Thymus (tissue), 11 donors: ENCODE results near the gene PRM3. TPM values are rescaled to one million over a fixed set of nuclear protein-coding genes. Genes with fewer than 3 reads are reported as not detected.

Source experiments
- DNase-seq, 9 donors: peaks; one replicate each; pipeline ENCODE4 v3.0.0-alpha.2; 2013; ENCODE audit warnings: low spot score in 9 of 9, low read depth in 6 of 9, missing footprints in 1 of 9
- H3K27ac ChIP-seq, 2 donors: one replicate each; pipeline ENCODE4 v1.5.1; 2013; ENCODE audit warnings: control low read depth in 1 of 2, low read depth in 1 of 2, low read length in 1 of 2, mild to moderate bottlenecking in 1 of 2, moderate library complexity in 1 of 2
- H3K27me3 ChIP-seq, 2 donors: one replicate each; pipeline ENCODE4 v1.5.1; 2013; ENCODE audit warnings: low read length in 1 of 2; ENCODE audit not compliant: control insufficient read depth in 2 of 2, insufficient read depth in 1 of 2
- H3K36me3 ChIP-seq, 2 donors: one replicate each; pipeline ENCODE4 v1.5.1; 2013; ENCODE audit warnings: low read length in 1 of 2, mild to moderate bottlenecking in 1 of 2, moderate library complexity in 1 of 2; ENCODE audit not compliant: control insufficient read depth in 2 of 2, insufficient read depth in 2 of 2
- H3K4me1 ChIP-seq, 2 donors: one replicate each; pipeline ENCODE4 v1.5.1; 2013; ENCODE audit warnings: low read length in 2 of 2; ENCODE audit not compliant: control insufficient read depth in 2 of 2, insufficient read depth in 2 of 2
- H3K4me3 ChIP-seq, 2 donors: one replicate each; pipeline ENCODE4 v1.5.1; 2013; ENCODE audit warnings: low read length in 2 of 2, control low read depth in 1 of 2, mild to moderate bottlenecking in 1 of 2
- H3K9me3 ChIP-seq, 2 donors: one replicate each; pipeline ENCODE4 v1.5.1; 2013; ENCODE audit warnings: low read length in 1 of 2, mild to moderate bottlenecking in 1 of 2; ENCODE audit not compliant: control insufficient read depth in 2 of 2, insufficient read depth in 1 of 2
- WGBS: extraction: QIAGEN DNeasy Blood & Tissue Kit; methylation state at CpG from one replicate; pipeline ENCODE4 v1.1.7; 2013; 5-methylcytosine and 5-hydroxymethylcytosine counted together
- polyA plus RNA-seq: library from polyadenylated mRNA; stranded (reverse); fragments of 200-250 nt; gene quantifications from one replicate; pipeline ENCODE4 v1.2.3, GENCODE V29; 2013
- total RNA-seq: library from RNA; stranded (reverse); fragments of 120-200 nt; gene quantifications from one replicate; pipeline ENCODE4 v1.2.4, GENCODE V29; 2013
- donor health status: healthy.

The PRM3 gene
- total and polyA plus RNA-seq, 2 donors, result not detected

DNA sequence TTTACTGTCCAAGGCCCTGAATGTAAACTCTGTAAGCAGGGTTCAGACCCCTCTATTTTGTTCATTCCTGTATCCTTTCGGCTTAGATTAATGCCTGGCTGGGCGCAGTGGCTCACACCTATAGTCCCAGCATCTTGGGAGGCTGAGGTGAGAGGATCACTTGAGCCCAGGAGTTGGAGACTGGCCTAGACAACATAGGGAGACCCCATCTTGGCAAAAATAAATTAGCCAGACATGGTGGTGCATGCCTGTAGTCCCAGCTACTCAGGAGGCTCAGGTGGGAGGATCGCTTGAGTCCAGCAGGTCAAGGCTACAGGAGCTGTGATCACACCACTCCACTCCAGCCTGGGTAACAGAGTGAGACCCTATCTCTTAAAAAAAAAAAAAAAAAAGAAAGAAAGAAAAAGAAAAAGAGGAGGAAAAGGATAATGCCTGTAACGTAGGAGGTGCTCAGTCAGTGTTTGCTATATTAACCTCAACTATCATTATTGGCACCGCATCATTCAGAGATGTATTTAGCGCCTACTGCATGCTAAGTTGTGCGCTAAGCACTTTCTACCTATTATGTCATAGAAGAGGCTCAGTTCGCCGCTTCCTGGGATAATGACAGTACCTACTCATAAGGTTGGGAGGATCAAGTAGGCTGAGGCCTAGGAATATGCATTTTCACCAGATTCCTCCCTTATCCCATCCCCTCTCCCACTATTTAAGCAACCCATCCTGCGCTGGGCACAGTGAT is 22.5 kb downstream of the PRM3 start:
- peaks cover 9 to 38% of the 10 kb centered on the region in 2 donors for H3K4me1 ChIP-seq
- DNase-seq, result no peak
- 98% methylated on average over 10 of the region's 10 CpGs for WGBS
- H3K27ac ChIP-seq, result peak overlapping the region in 1 of 2 donors; percentile 40
- H3K9me3 ChIP-seq, result peaks cover 0 to 1% of the 10 kb centered on the region in 2 donors
- no peaks in the 10 kb centered on the region for H3K27me3 ChIP-seq
- H3K36me3 ChIP-seq, result peaks cover 44 to 56% of the 10 kb centered on the region in 2 donors
- peak overlapping the region in 1 of 2 donors; percentile 16 for H3K4me3 ChIP-seq

DNA sequence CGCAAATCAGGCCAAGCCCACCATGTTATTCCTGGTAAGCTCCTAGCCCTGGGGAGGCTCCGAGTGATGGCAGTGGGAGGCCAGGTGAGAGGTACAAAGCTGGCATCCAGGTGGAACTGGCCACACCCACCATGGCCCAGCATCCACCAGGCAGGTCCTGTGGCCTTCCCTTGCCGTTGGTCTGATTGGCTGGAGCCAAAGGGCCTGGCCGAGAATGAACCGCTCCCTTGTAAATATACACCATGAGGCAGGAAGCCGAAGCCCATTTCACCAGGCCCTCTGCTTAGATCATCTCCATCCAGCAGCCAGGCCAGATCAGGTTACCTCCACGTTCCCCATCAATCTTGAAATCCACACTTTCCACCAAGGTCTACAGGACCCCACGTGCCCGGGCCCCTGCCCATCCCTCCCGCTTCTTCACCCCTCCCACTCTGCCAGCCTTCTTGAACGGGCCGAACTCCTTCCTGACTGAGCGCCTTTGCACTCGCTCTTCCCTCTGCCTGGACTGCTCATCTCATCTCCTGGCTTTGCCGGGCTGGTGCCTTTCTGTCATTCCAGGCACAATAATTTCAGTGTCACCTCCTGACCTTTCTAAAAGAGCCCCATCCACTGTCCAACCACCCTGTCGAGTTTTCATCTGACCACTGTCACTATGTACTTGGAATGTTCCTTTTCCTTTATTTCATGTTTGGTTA is 23.2 kb downstream of the PRM3 start:
- peak overlapping the region in 1 of 2 donors; percentile 47 for H3K27ac ChIP-seq
- WGBS, result 95% methylated on average over 16 of the region's 16 CpGs
- no peaks in the 10 kb centered on the region for H3K27me3 ChIP-seq
- no peak overlapping the region for H3K4me3 ChIP-seq
- no peak for DNase-seq
- H3K9me3 ChIP-seq, result peaks cover 0 to 1% of the 10 kb centered on the region in 2 donors
- H3K4me1 ChIP-seq, result peaks cover 11 to 39% of the 10 kb centered on the region in 2 donors
- H3K36me3 ChIP-seq, result peaks cover 44 to 54% of the 10 kb centered on the region in 2 donors

DNA sequence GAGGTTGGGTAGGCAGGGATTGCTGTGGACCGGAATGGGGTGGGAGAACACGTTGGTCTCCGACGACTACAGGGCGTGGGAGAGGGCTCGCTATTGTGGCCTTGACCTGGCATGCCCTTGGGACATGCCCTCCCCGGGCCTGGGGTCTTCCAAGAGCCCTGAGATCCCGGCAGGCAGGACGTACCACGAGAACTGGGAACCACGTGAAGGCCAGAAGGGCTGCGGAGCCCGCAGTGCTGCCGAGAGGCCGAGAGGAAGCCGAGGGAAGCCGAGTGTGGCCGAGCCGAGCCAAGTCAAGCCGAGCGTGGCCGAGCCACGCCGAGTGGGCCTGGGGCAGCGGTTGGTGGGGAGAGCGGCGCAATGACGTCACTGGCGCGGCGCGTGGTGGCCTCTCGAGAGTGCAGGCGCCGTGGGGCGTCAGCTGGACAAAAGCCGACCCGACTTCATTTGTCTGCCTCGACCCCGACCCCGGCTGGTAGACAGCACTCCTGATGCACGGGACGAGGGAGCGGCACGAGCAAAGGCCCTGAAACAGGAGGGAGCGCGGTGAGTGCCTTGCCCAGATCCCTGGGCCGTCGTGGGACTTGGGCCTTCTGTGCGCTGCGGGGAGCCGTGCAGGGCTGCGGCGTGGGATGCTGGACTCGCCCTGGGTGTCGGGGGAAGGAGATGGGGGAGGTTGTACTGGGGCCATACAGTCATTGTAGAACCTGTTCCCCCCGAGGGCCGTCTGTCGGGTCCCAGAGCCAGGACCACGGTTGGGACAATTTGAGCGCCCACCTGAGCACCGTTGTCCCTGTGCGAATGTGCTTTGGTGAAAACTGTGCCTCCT is 24.0 kb downstream of the PRM3 start:
- WGBS, result 96% methylated on average over 63 of the region's 63 CpGs
- peak overlapping the region; percentile 47 for H3K27ac ChIP-seq
- no peak overlapping the region for H3K4me3 ChIP-seq
- H3K27me3 ChIP-seq, result no peaks in the 10 kb centered on the region
- peaks cover 41 to 46% of the 10 kb centered on the region in 2 donors for H3K36me3 ChIP-seq
- H3K9me3 ChIP-seq, result peaks cover 0 to 1% of the 10 kb centered on the region in 2 donors
- DNase-seq, result no peak
- H3K4me1 ChIP-seq, result peaks cover 11 to 38% of the 10 kb centered on the region in 2 donors

DNA sequence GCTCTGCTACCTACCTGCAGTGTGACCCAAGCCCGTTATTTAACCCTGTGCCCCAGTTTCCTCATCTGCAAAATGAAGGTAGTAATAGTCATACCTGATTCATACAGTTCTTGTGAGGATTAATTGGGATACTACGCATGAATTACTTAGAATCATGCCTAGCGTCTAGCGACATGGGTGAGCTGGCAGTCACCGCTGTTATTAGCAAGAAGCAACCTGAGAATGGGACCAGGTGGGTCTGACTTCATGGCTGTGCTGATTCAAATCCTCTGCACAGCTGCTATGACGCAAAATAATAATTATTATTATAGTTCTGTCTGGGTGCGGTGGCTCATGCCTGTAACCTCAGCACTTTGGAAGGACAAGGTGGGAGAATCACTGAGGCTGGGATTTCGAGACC is 25.3 kb downstream of the PRM3 start:
- no peak overlapping the region for H3K4me3 ChIP-seq
- no peak for DNase-seq
- no peak overlapping the region for H3K27ac ChIP-seq
- peaks cover 28 to 33% of the 10 kb centered on the region in 2 donors for H3K36me3 ChIP-seq
- peaks cover 8 to 24% of the 10 kb centered on the region in 2 donors for H3K4me1 ChIP-seq
- 96% methylated on average over 8 of the region's 8 CpGs for WGBS
- H3K27me3 ChIP-seq, result no peaks in the 10 kb centered on the region
- peaks cover 0 to 1% of the 10 kb centered on the region in 2 donors for H3K9me3 ChIP-seq

DNA sequence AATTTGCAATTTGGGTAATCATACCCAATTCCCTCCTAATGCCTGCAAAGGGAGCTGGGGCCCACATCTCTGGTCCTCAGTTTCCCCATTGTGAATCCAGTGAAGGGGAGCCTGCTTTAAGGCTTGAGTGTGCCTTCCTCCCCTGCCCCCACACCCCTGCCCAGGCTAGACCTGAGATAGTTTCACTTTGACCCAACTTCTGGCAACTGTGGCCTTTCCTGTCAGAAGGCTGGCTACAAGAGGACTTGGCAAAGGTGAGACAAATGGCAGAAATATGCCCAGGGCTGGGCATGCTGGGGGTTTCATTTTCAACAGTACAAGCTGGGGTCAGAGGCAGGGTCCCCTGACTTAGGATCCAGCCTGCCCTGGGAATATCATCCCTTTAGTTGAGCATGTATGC is 27.4 kb downstream of the PRM3 start:
- no peaks in the 10 kb centered on the region for H3K27me3 ChIP-seq
- no peak overlapping the region for H3K4me3 ChIP-seq
- H3K27ac ChIP-seq, result no peak overlapping the region
- peaks cover 7 to 19% of the 10 kb centered on the region in 2 donors for H3K36me3 ChIP-seq
- DNase-seq, result no peak
- H3K9me3 ChIP-seq, result peaks cover 0 to 1% of the 10 kb centered on the region in 2 donors
- H3K4me1 ChIP-seq, result peaks cover 7 to 23% of the 10 kb centered on the region in 2 donors

DNA sequence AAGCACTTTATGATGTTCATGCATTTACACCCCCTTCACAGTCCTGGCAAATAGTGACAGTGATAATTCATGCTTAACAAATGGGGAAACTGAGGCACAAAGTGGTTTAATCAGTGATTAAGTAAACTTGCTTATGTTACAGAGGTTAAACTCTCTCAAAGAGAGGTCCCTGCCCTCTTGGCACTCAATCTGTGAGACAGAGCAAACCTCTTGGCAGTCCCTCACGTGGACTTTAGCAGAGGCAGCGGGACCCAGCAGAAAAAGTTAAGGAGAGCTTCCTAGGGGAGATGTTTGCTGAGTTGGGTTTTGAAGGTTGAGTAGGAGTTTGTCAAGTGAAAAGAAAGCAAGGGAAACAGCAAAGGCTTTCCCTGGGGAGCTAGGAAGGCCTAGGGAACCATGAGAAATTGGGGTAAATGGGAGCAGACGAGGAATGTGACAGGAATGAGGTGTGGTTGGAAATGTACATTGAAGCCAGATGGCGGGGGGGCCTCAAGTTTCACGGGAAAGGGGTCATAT is 28.1 kb downstream of the PRM3 start:
- H3K9me3 ChIP-seq, result peaks cover 0 to 1% of the 10 kb centered on the region in 2 donors
- DNase-seq, result no peak
- peaks cover 13 to 30% of the 10 kb centered on the region in 2 donors for H3K4me1 ChIP-seq
- no peak overlapping the region for H3K4me3 ChIP-seq
- H3K36me3 ChIP-seq, result peaks cover 4 to 16% of the 10 kb centered on the region in 2 donors
- 97% methylated on average over 5 of the region's 5 CpGs for WGBS
- H3K27me3 ChIP-seq, result no peaks in the 10 kb centered on the region
- no peak overlapping the region for H3K27ac ChIP-seq

DNA sequence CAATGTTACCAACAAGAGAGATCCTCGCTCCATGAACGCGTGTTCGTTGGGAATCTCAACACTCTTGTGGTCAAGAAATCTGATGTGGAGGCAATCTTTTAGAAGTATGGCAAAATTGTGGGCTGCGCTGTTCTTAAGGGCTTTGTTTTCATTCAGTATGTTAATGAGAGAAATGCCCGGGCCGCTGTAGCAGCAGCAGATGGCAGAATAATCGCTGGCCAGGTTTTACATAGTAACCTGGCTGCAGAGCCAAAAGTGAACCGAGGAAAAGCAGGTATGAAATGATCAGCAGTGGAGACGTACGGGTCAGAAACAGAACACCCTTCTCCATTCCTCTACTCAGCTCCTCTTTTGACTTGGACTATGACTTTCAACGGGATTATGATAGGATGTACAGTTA is 30.8 kb downstream of the PRM3 start:
- Histone ChIP-seq H3K27me3 (no peaks in the 10 kb centered on the region), H3K4me1 (peaks cover 13 to 50% of the 10 kb centered on the region in 2 donors), H3K9me3 (no peaks in the 10 kb centered on the region), H3K27ac (no peak overlapping the region), H3K4me3 (no peak overlapping the region), H3K36me3 (peaks cover 0 to 2% of the 10 kb centered on the region in 2 donors)
- no peak for DNase-seq
- 96% methylated on average over 12 of the region's 12 CpGs for WGBS

DNA sequence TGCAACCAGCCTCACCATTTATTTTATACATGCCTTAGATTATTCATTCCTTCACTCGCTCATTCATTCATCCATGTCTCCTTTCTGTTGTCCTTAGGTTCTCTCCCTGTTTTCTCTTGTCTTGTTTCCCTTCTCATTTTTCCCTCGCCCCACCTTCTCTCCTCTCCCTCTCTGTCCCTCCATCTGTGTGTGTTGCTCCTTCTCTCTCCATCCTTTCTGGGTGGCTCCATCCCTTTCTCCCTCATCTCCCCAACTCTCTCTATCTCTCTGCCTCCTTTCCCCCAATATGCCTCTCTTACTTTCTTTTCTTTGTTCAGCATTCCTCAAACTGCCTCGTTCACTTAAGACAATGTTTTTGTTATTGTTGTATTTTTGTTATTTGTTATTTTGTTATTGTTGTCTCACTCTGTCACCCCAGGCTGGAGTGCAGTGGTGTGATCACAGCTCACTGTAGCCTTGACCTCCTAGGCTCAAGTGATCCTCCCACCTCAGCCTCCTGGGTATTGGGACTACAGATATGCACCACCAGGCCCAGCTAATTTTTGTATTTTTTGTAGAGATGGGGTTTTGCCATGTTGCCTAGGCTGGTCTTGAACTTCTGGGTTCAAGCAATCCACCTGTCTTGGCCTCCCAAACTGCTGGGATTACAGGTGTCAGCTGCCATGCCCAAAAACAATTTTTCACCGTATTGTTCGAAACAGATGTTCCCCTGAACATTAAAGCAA is 31.8 kb downstream of the PRM3 start:
- Histone ChIP-seq H3K27me3 (no peaks in the 10 kb centered on the region), H3K4me1 (peaks cover 13 to 50% of the 10 kb centered on the region in 2 donors), H3K36me3 (peaks cover 0 to 2% of the 10 kb centered on the region in 2 donors), H3K4me3 (no peak overlapping the region), H3K9me3 (no peaks in the 10 kb centered on the region), H3K27ac (no peak overlapping the region)
- no peak for DNase-seq
- WGBS, result 84% methylated on average over 5 of the region's 5 CpGs
